Fibroblast of skin of left biceps (primary cell): ENCODE measurements around the gene SLC9A5.

Experiments
- DNase-seq, 2 experiments: peaks; one replicate each; pipeline ENCODE4 v3.0.0-alpha.2; 2013; ENCODE audit warnings: low read depth in 2 of 2

Gene SLC9A5

GRCh38 chr16:67215706-67216105 lies 33.1 kb upstream of the SLC9A5 start:
- no peak for DNase-seq

- DNase-seq = no peak
Measured at GRCh38 chr16:67216612-67217490, 31.9 kb upstream of the SLC9A5 start.

GRCh38 chr16:67223992-67224391 lies 24.8 kb upstream of the SLC9A5 start:
- no peak for DNase-seq

GRCh38 chr16:67226295-67226803 lies 22.4 kb upstream of the SLC9A5 start:
- DNase-seq = no peak

GRCh38 chr16:67226804-67227566 lies 21.8 kb upstream of the SLC9A5 start, which contains the start of gene TMEM208:
TSS of gene TMEM208 (plus strand) at chr16:67227130. CDS start at chr16:67227219, 89 bp downstream.
- peak; percentile 95 to 96 for DNase-seq

- DNase-seq = no peak
Measured at GRCh38 chr16:67227567-67227921, 21.2 kb upstream of the SLC9A5 start.

- no peak for DNase-seq
Measured at GRCh38 chr16:67228034-67228785, 20.6 kb upstream of the SLC9A5 start.

- DNase-seq = no peak
Measured at GRCh38 chr16:67228905-67229304, 19.9 kb upstream of the SLC9A5 start.

GRCh38 chr16:67229906-67230808 lies 18.6 kb upstream of the SLC9A5 start:
- DNase-seq = no peak

GRCh38 chr16:67230809-67231660 lies 17.7 kb upstream of the SLC9A5 start:
- no peak for DNase-seq

GRCh38 chr16:67233596-67233995 lies 15.2 kb upstream of the SLC9A5 start:
- DNase-seq = no peak

- no peak for DNase-seq
Measured at GRCh38 chr16:67234180-67234597, 14.6 kb upstream of the SLC9A5 start.

- DNase-seq = no peak
Measured at GRCh38 chr16:67235816-67236562, 12.8 kb upstream of the SLC9A5 start.

GRCh38 chr16:67236563-67237395 lies 12.0 kb upstream of the SLC9A5 start:
- DNase-seq = no peak

GRCh38 chr16:67237396-67238277 lies 11.1 kb upstream of the SLC9A5 start:
- no peak for DNase-seq

GRCh38 chr16:67238278-67238575 lies 10.6 kb upstream of the SLC9A5 start:
- no peak for DNase-seq

- no peak for DNase-seq
Measured at GRCh38 chr16:67238806-67239470, 9.8 kb upstream of the SLC9A5 start.
